ENCODE measurements around the gene USP30.

- no peak for TF ChIP-seq YY1 (IDR thresholded peaks at IDR 0.05; ENCODE audit: insufficient read depth, insufficient read length)
- no peak for TF ChIP-seq ZNF274 (IDR thresholded peaks at IDR 0.05; ENCODE audit: low read depth, low read length)
Observed at GRCh38 chr12:109016016-109016415, 36.4 kb upstream of the USP30 start.

Data from NT2/D1 (cell line).